HCT116 (cell line): Measurements from ENCODE around the gene TENM4. TPM values are rescaled to one million over a fixed set of nuclear protein-coding genes. Genes with fewer than 3 reads are reported as not detected.

Experiments
- ATAC-seq: fragments of 200-7000 bp; cut with Tn5 transposase; 2 replicates; pipeline ENCODE4 v1.9.1; 2020; ENCODE audit warnings: mild to moderate bottlenecking, moderate library complexity
- BruUV-seq: library from RNA; stranded (reverse); fragments of 400-500 nt; replicated peaks from 2 replicates; lab custom pipeline; 2021; lab: Mats Ljungman, UMichigan
- CTCF ChIA-PET: fragments of 300-600 bp; sonication (Branson Sonifier 250); formaldehyde crosslinking; loops from one replicate; lab custom pipeline; 2021; ENCODE audit warnings: antibody characterized with exemption; lab: Charles Lee
- POLR2A ChIA-PET: fragments of 300-600, 350-600 bp; sonication (Branson Sonifier 250); formaldehyde crosslinking; loops from one replicate; lab custom pipeline; 2021; ENCODE audit warnings: antibody characterized with exemption; lab: Charles Lee
- RAD21 ChIA-PET, 2 experiments: fragments of 300-600 bp; sonication (Branson Sonifier 250); formaldehyde crosslinking; loops; one replicate each; lab custom pipeline; 2023; ENCODE audit warnings: low total read pairs in 2 of 2; ENCODE audit not compliant: uncharacterized antibody in 2 of 2, unreplicated experiment in 2 of 2, low non-redundant PET in 1 of 2; lab: Charles Lee
- DNase-seq: peaks from one replicate; pipeline ENCODE4 v3.0.0-alpha.2; 2010; ENCODE audit warnings: low read depth, low spot score
- H2AFZ ChIP-seq: fragments of 200-600 bp; shearing (Covaris generic), sonication (generic); 2 replicates; pipeline ENCODE4 v1.6.1; 2017; ENCODE audit warnings: low read depth, mixed run types, mixed read lengths, antibody characterized with exemption, low read length; ENCODE audit not compliant: poor library complexity, severe bottlenecking
- H3K27ac ChIP-seq: 2 replicates; pipeline ENCODE4 v1.5.1; 2012; ENCODE audit warnings: low read depth, low read length
- H3K27me3 ChIP-seq: fragments of 200-600 bp; sonication (generic); 2 replicates; pipeline ENCODE4 v1.6.1; 2016; ENCODE audit warnings: mixed run types, low read length, mixed read lengths; ENCODE audit not compliant: insufficient read depth
- H3K36me3 ChIP-seq, 2 experiments: fragments of 200-500 bp in 1 of 2; fragments of 200-600 bp in 1 of 2; sonication (Bioruptor generic) in 1 of 2; sonication (generic) in 1 of 2; 2 replicates each; pipeline versions ENCODE4 v1.5.1 to v1.6.1; 2014 to 2016; ENCODE audit warnings: low read length in 2 of 2, inconsistent platforms in 1 of 2, mixed read lengths in 1 of 2, mixed run types in 1 of 2; ENCODE audit not compliant: insufficient read depth in 2 of 2, control insufficient read depth in 1 of 2
- H3K4me1 ChIP-seq, 2 experiments: fragments of 200-600 bp in 1 of 2; sonication (generic) in 1 of 2; 2 replicates each; pipeline versions ENCODE4 v1.5.1 to v1.6.1; 2012 to 2017; ENCODE audit warnings: low read length in 2 of 2, inconsistent platforms in 1 of 2, mild to moderate bottlenecking in 1 of 2, mixed read lengths in 1 of 2, mixed run types in 1 of 2, moderate library complexity in 1 of 2; ENCODE audit not compliant: insufficient read depth in 2 of 2, control insufficient read depth in 1 of 2
- H3K4me2 ChIP-seq: fragments of 200-600 bp; sonication (generic); 2 replicates; pipeline ENCODE4 v1.6.1; 2017; ENCODE audit warnings: mixed run types, low read length, mixed read lengths
- H3K4me3 ChIP-seq, 2 experiments: fragments of 200-600 bp in 1 of 2; sonication (generic) in 1 of 2; replicated peaks in 1 of 2; 2 replicates each; pipeline ENCODE4 v1.5.1; 2011 to 2016; ENCODE audit warnings: low read length in 2 of 2, control low read depth in 1 of 2, low read depth in 1 of 2, mild to moderate bottlenecking in 1 of 2, mixed read lengths in 1 of 2, mixed run types in 1 of 2
- H3K79me2 ChIP-seq: fragments of 200-600 bp; sonication (generic); 2 replicates; pipeline ENCODE4 v1.6.1; 2017; ENCODE audit warnings: mild to moderate bottlenecking, mixed run types, low read length, moderate library complexity, mixed read lengths; ENCODE audit not compliant: insufficient read depth
- H3K9ac ChIP-seq: fragments of 200-600 bp; sonication (generic); 2 replicates; pipeline ENCODE4 v1.6.1; 2016; ENCODE audit warnings: low read length, mixed read lengths
- H3K9me2 ChIP-seq: fragments of 200-600 bp; sonication (generic), shearing (Covaris generic); 2 replicates; pipeline ENCODE4 v1.6.1; 2017; ENCODE audit warnings: mixed run types, mild to moderate bottlenecking, moderate library complexity; ENCODE audit not compliant: insufficient read depth
- H3K9me3 ChIP-seq, 2 experiments: fragments of 200-500 bp in 1 of 2; fragments of 200-600 bp in 1 of 2; sonication (Bioruptor generic) in 1 of 2; sonication (generic) in 1 of 2; 2 replicates each; pipeline ENCODE4 v1.6.1; 2014 to 2017; ENCODE audit warnings: low read length in 2 of 2, mixed read lengths in 2 of 2, inconsistent platforms in 1 of 2, low read depth in 1 of 2, mild to moderate bottlenecking in 1 of 2, mixed run types in 1 of 2, moderate library complexity in 1 of 2; ENCODE audit not compliant: control insufficient read depth in 1 of 2, insufficient read depth in 1 of 2
- H4K20me1 ChIP-seq: fragments of 200-600 bp; sonication (generic), shearing (Covaris generic); 2 replicates; pipeline ENCODE4 v1.6.1; 2017; ENCODE audit warnings: mixed run types, mild to moderate bottlenecking, moderate library complexity; ENCODE audit not compliant: insufficient read depth
- EZH2 ChIP-seq: fragments of 200-600 bp; sonication (generic); IDR thresholded peaks from 2 replicates; pipeline ENCODE4 v1.6.1; 2017; ENCODE audit warnings: antibody characterized with exemption, mixed run types
- RAD21 ChIP-seq: IDR thresholded peaks from 2 replicates; pipeline ENCODE4 v1.6.1; 2012; ENCODE audit warnings: low read depth, mild to moderate bottlenecking
- SP1 ChIP-seq: IDR thresholded peaks from 2 replicates; pipeline ENCODE4 v1.6.1; 2012; ENCODE audit warnings: low read depth
- ZFX ChIP-seq: fragments of 450-650 bp; IDR thresholded peaks from 2 replicates; pipeline ENCODE4 v1.6.1; 2017
- intact Hi-C: fragments of 100-400 bp; cut with micrococcal nuclease; formaldehyde crosslinking; loops from 2 replicates; pipeline ENCODE4 v1.10.0; 2022
- total RNA-seq: library from RNA; stranded (reverse); gene quantifications from one replicate; pipeline ENCODE4 v1.2.1, GENCODE V29; 2021; ENCODE audit not compliant: unreplicated experiment
- TF ChIP-seq, protein P1 (sequence below): IDR thresholded peaks from 2 replicates; pipeline ENCODE4 v1.6.1; 2012; ENCODE audit warnings: low read depth
- TF ChIP-seq, protein P2 (sequence below), 3 experiments: fragments of 200-600 bp in 1 of 3; sonication (generic) in 1 of 3; IDR thresholded peaks in 2 of 3; conservative IDR thresholded peaks in 1 of 3; 2 replicates each; pipeline ENCODE4 v1.5.1; 2012 to 2017; ENCODE audit warnings: low read depth in 2 of 3, low read length in 2 of 3, antibody characterized with exemption in 1 of 3, borderline replicate concordance in 1 of 3, control low read depth in 1 of 3, mild to moderate bottlenecking in 1 of 3, mixed read lengths in 1 of 3, mixed run types in 1 of 3, moderate library complexity in 1 of 3; ENCODE audit not compliant: insufficient read depth in 1 of 3
- TF ChIP-seq, protein P3 (sequence below): IDR thresholded peaks from 2 replicates; pipeline ENCODE4 v1.6.1; 2012

Gene TENM4
- total RNA-seq, 1 experiment from 2014 or later = 0.05 TPM

DNA sequence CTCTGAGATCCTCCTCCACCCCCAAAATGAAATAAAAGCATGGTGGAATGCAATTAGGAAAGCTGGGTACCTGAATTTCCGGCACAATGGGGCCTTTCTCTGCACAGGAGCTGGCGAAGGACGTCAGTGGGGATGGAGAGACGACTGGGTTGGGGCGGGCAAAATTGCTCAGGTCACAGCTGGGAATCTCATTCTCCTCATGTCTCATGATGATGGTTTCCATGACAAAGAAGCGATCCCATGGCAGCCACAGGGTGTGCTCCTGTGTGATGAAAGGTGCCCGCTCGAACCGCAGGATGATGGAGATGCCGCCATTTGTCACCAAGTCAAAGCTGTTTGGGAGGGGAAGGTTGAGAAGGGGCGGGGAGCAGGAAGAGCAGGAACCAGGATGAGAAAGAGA, 708.6 kb downstream of the TENM4 start:
- TF ChIP-seq, protein P1, sequence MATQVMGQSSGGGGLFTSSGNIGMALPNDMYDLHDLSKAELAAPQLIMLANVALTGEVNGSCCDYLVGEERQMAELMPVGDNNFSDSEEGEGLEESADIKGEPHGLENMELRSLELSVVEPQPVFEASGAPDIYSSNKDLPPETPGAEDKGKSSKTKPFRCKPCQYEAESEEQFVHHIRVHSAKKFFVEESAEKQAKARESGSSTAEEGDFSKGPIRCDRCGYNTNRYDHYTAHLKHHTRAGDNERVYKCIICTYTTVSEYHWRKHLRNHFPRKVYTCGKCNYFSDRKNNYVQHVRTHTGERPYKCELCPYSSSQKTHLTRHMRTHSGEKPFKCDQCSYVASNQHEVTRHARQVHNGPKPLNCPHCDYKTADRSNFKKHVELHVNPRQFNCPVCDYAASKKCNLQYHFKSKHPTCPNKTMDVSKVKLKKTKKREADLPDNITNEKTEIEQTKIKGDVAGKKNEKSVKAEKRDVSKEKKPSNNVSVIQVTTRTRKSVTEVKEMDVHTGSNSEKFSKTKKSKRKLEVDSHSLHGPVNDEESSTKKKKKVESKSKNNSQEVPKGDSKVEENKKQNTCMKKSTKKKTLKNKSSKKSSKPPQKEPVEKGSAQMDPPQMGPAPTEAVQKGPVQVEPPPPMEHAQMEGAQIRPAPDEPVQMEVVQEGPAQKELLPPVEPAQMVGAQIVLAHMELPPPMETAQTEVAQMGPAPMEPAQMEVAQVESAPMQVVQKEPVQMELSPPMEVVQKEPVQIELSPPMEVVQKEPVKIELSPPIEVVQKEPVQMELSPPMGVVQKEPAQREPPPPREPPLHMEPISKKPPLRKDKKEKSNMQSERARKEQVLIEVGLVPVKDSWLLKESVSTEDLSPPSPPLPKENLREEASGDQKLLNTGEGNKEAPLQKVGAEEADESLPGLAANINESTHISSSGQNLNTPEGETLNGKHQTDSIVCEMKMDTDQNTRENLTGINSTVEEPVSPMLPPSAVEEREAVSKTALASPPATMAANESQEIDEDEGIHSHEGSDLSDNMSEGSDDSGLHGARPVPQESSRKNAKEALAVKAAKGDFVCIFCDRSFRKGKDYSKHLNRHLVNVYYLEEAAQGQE = no peak
- no peak for TF ChIP-seq SP1
- TF ChIP-seq EZH2 = no peak
- TF ChIP-seq, protein P2, sequence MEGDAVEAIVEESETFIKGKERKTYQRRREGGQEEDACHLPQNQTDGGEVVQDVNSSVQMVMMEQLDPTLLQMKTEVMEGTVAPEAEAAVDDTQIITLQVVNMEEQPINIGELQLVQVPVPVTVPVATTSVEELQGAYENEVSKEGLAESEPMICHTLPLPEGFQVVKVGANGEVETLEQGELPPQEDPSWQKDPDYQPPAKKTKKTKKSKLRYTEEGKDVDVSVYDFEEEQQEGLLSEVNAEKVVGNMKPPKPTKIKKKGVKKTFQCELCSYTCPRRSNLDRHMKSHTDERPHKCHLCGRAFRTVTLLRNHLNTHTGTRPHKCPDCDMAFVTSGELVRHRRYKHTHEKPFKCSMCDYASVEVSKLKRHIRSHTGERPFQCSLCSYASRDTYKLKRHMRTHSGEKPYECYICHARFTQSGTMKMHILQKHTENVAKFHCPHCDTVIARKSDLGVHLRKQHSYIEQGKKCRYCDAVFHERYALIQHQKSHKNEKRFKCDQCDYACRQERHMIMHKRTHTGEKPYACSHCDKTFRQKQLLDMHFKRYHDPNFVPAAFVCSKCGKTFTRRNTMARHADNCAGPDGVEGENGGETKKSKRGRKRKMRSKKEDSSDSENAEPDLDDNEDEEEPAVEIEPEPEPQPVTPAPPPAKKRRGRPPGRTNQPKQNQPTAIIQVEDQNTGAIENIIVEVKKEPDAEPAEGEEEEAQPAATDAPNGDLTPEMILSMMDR (IDR thresholded peaks at IDR 0.05 in 2 of 3, conservative IDR thresholded peaks at IDR 0.05 in 1 of 3; ENCODE audit: borderline replicate concordance in 1 of 3, insufficient read depth in 1 of 3, low read depth in 2 of 3, low read length in 2 of 3) = no peak
- TF ChIP-seq, protein P3, sequence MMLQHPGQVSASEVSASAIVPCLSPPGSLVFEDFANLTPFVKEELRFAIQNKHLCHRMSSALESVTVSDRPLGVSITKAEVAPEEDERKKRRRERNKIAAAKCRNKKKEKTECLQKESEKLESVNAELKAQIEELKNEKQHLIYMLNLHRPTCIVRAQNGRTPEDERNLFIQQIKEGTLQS = no peak
- TF ChIP-seq RAD21 = no peak
- TF ChIP-seq ZFX = no peak
- BruUV-seq = no TSS peak
- Histone ChIP-seq H3K4me1 (no peaks in the 10 kb centered on the region), H3K4me3 (no peak overlapping the region), H3K27ac (no peak overlapping the region), H2AFZ (no peak overlapping the region), H3K9ac (no peak overlapping the region), H3K4me2 (no peak overlapping the region), H3K9me2 (no peaks in the 10 kb centered on the region), H4K20me1 (no peaks in the 10 kb centered on the region), H3K79me2 (no peaks in the 10 kb centered on the region), H3K36me3 (no peaks in the 10 kb centered on the region), H3K9me3 (no peaks in the 10 kb centered on the region), H3K27me3 (peaks cover 15% of the 10 kb centered on the region; the same call in 1 of the 2 replicates)
- POLR2A ChIA-PET = no interaction called here
- CTCF ChIA-PET = interaction anchor here (1.2 kb wide), 1 partner anchor 17 kb away, joined by 3 read pairs; no protein-coding TSS in a partner anchor
- ATAC-seq (no peak), DNase-seq (no peak)
- RAD21 ChIA-PET = no interaction called here
- intact Hi-C loops = no loop called here
